ENCODE data around the gene PAX6.

The PAX6 gene

DNA sequence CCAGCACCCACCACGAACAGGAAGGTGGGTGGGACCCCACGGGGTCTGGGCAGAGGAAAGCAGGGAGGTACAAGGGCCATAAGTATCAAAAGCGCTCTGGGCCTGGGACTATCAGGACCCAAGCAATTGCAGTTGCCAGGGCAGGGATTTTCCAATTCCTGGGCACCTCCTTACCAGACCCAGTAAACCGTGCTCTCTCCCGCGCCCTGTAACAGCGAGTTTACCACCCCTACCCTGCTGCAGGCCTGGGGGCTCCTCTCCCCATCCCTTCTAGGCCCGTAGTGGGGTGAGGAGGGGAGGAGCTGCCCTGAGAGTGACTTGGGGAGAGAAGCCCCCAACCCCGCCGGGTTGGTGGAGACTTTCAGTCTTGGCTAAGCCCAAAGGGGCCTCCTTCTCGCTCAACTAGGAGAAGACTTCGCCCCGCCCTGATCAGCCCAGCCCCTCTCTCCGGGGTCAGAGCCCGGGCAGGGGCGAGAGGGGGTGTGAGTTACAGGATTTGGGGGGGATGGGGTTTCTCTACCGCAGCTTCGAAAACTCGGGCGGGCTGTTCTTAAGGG, 5.4 kb downstream of the PAX6 start:
- peak; percentile 47 for DNase-seq (ENCODE audit: low spot score)
- in situ Hi-C loops (cut with MboI; ENCODE audit: low pct_unique_long_range_greater_than_20kb, low sequenced_read_pairs, unreplicated experiment), result loop anchor here (25.0 kb wide), 1 partner anchor 632 kb away; the partner anchor contains the start of gene WT1
- TF ChIP-seq, protein P1, sequence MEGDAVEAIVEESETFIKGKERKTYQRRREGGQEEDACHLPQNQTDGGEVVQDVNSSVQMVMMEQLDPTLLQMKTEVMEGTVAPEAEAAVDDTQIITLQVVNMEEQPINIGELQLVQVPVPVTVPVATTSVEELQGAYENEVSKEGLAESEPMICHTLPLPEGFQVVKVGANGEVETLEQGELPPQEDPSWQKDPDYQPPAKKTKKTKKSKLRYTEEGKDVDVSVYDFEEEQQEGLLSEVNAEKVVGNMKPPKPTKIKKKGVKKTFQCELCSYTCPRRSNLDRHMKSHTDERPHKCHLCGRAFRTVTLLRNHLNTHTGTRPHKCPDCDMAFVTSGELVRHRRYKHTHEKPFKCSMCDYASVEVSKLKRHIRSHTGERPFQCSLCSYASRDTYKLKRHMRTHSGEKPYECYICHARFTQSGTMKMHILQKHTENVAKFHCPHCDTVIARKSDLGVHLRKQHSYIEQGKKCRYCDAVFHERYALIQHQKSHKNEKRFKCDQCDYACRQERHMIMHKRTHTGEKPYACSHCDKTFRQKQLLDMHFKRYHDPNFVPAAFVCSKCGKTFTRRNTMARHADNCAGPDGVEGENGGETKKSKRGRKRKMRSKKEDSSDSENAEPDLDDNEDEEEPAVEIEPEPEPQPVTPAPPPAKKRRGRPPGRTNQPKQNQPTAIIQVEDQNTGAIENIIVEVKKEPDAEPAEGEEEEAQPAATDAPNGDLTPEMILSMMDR (IDR thresholded peaks at IDR 0.05; ENCODE audit: extremely low read depth, insufficient read depth, missing control alignments), result no peak

DNA sequence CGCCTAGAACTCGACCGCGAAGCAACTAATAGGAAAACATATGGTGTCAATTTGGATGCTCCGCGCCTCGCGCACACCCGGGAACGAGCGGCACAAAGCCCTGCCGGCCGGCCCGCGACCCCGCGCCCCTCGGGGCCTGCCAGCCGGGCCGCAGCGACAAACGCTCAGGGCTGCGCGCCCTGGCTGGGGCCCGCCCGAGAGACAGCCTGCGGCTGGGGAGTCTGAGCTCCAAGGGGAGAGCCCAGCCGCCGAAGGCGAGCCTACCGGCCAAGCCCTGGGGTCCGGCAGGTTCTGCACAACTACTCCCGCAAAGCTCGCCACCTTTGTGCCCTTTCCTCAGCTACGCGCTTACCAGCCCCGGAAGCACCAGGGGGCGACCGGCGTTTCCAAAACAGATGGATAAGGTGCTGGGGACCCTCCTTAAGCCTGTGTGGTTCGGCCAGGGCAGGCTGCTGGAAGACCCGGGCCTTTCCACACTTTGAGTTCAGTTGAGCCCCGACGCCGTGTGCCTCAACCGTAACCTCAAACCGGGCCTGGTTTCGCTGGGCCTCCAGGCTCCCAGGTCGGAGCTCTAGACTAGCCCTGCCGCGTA, 6.0 kb downstream of the PAX6 start:
- peak; percentile 52 for DNase-seq (ENCODE audit: low spot score)
- TF ChIP-seq, protein P1 (IDR thresholded peaks at IDR 0.05; ENCODE audit: extremely low read depth, insufficient read depth, missing control alignments), result no peak
- in situ Hi-C loops (cut with MboI; ENCODE audit: low pct_unique_long_range_greater_than_20kb, low sequenced_read_pairs, unreplicated experiment), result loop anchor here (25.0 kb wide), 1 partner anchor 632 kb away; the partner anchor contains the start of gene WT1

DNA sequence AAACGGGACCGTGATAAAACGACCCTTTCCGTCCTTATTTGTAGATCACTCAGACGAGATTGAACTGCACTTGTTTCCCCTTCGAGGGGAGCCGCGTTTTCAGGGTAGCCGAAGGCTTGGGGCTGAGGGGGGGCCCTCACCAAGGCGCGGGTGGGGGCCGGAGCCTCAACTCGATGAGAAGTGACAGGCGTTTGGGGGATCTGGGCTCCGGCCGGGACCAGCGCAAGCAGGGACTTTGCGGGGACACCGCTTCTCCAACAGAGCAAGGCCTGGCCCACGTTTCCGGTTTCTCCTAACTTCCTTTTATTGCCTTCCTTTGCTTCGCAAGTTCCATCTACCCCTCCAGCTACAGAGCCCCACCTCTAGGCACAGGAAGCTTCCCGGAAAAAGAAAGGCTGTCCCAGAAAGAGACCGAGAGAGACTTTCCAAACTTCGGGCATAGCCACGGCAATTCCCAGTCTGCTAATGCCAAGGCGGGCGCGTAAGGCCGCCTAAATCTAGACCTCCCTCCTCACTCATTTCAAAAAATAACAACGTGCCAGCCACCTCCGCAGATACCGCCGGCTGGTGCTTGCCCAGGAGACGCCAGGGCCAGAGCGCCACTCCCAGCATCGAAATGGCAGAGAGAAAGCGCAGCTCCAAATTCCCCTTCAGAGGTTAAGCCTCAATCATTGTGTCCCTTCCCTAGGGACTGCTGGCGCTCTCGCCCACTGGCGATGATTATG, 6.6 kb downstream of the PAX6 start:
- DNase-seq (ENCODE audit: low spot score), result peak; percentile 52
- TF ChIP-seq, protein P1 (IDR thresholded peaks at IDR 0.05; ENCODE audit: extremely low read depth, insufficient read depth, missing control alignments), result no peak
- in situ Hi-C loops (cut with MboI; ENCODE audit: low pct_unique_long_range_greater_than_20kb, low sequenced_read_pairs, unreplicated experiment), result loop anchor here (25.0 kb wide), 1 partner anchor 633 kb away; the partner anchor contains the start of gene WT1

DNA sequence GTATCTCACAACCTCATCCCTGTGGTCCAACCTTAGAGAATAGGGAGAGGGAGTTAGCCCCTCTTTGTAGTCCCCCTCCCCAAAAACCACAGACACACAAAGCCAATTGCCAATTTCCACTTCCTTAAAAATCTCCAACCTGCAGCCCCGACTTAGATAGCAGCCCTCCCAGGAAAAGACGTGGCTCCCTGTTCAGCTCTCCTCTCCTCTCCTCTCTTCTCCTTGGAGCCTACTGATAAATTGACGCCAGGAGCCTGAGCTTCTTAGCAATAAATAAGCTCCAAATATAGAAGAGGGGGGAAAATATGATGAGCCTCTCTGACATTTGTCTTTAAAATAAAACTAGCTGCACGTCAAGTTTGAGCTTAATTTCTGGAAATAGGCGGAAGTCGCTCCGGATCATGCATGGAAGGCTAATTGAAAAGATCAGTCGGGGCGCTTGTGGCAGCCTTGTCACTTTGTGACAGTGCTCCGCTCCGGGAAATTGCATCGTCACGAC, 7.3 kb downstream of the PAX6 start:
- TF ChIP-seq, protein P1 (IDR thresholded peaks at IDR 0.05; ENCODE audit: extremely low read depth, insufficient read depth, missing control alignments), result no peak
- in situ Hi-C loops (cut with MboI; ENCODE audit: low pct_unique_long_range_greater_than_20kb, low sequenced_read_pairs, unreplicated experiment), result loop anchor here (25.0 kb wide), 1 partner anchor 633 kb away; the partner anchor contains the start of gene WT1
- no peak for DNase-seq (ENCODE audit: low spot score)

DNA sequence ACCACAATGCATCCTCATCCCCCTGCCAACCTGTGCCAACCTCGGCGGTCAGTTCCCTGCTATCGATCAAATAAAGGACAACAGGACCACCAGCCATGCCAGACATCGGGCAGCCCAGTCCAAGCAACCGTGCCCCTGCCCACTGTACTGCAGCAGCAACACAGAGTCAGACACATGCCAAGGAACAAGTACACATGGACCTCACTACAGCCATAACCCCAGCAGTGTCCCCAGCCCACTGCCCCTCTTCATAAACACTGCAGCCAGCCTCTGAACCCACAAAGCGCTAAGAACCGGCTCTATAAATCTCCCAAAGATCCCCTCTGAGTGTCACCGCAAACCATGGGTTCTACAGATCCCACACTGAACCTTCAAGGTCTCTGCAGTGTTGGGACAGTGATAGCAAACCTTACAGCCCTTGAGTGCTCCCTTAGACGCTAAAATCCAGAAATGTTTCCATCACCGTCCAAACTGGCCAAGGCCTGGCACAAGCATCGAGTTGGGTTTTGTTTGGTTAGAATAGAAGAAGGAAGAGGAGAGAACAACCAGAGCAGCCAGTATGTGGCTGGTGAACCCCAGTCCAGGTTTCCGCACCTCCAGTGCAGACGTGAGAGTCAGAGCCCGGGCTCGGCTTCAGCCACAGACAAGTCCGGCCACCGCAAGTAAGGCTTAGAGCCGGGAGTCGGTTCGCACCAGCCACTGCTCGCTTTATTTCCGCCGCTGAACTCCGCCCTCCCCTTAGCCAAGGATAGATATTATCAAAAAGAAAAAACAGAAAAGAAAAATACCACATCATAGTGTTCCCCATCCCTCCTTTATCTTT, 7.9 kb downstream of the PAX6 start:
- in situ Hi-C loops (cut with MboI; ENCODE audit: low pct_unique_long_range_greater_than_20kb, low sequenced_read_pairs, unreplicated experiment), result loop anchor here (25.0 kb wide), 1 partner anchor 634 kb away; the partner anchor contains the start of gene WT1
- TF ChIP-seq, protein P1 (IDR thresholded peaks at IDR 0.05; ENCODE audit: extremely low read depth, insufficient read depth, missing control alignments), result no peak
- peak; percentile 48 for DNase-seq (ENCODE audit: low spot score)

DNA sequence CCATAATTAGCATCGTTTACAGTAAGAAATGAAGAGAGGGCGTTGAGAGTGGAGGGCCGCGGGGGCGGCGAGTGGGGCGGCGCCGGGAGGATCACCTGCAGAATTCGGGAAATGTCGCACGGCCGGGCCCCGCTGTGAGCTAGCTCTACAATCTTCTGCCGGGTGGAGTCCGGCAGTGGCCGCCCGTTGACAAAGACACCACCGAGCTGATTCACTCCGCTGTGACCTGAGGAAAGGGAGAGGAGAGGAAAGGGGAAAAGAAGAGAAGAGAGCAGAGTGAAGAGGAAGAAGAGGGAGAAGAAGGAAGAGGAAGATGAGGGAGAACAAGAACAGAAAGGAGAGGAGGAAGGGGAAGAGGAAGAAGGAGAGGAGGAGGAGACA, 8.5 kb downstream of the PAX6 start:
- in situ Hi-C loops (cut with MboI; ENCODE audit: low pct_unique_long_range_greater_than_20kb, low sequenced_read_pairs, unreplicated experiment), result loop anchor here (25.0 kb wide), 1 partner anchor 635 kb away; the partner anchor contains the start of gene WT1
- TF ChIP-seq, protein P1 (IDR thresholded peaks at IDR 0.05; ENCODE audit: extremely low read depth, insufficient read depth, missing control alignments), result no peak
- DNase-seq (ENCODE audit: low spot score), result peak; percentile 29

All from GM13977 (cell line).